Astrocyte (in vitro differentiated cells and primary cell): ENCODE measurements around the gene C9orf50. TPM values are rescaled to one million over a fixed set of nuclear protein-coding genes. Genes with fewer than 3 reads are reported as not detected.

ENCODE experiments used
- DNase-seq: peaks from one replicate; pipeline ENCODE4 v3.0.0-alpha.2; 2010; ENCODE audit warnings: low read depth
- FAIRE-seq: peaks from 2 replicates; lab custom pipeline; 2011; peaks lifted over from hg19 to GRCh38; lab: Jason Lieb, UNC
- H2AFZ ChIP-seq: 2 replicates; pipeline ENCODE4 v1.6.0; 2012; ENCODE audit warnings: low read depth, low read length, inconsistent platforms
- H3K27ac ChIP-seq: 2 replicates; pipeline ENCODE4 v1.5.1; 2011; ENCODE audit warnings: low read depth, low read length, inconsistent platforms
- H3K27me3 ChIP-seq: 2 replicates; pipeline ENCODE4 v1.6.0; 2011; ENCODE audit warnings: low read length, inconsistent platforms; ENCODE audit not compliant: insufficient read depth
- H3K36me3 ChIP-seq: 2 replicates; pipeline ENCODE4 v1.5.1; 2011; ENCODE audit warnings: low read length, inconsistent platforms; ENCODE audit not compliant: insufficient read depth
- H3K4me1 ChIP-seq: 2 replicates; pipeline ENCODE4 v1.5.1; 2011; ENCODE audit warnings: low read length, inconsistent platforms; ENCODE audit not compliant: insufficient read depth
- H3K4me2 ChIP-seq: 2 replicates; pipeline ENCODE4 v1.6.0; 2012; ENCODE audit warnings: low read length, inconsistent platforms
- H3K4me3 ChIP-seq: 2 replicates; pipeline ENCODE4 v1.5.1; 2011; ENCODE audit warnings: low read depth, mild to moderate bottlenecking, low read length, inconsistent platforms; ENCODE audit not compliant: insufficient read depth
- H3K79me2 ChIP-seq: 2 replicates; pipeline ENCODE4 v1.6.0; 2012; ENCODE audit warnings: mild to moderate bottlenecking, low read length, inconsistent platforms; ENCODE audit not compliant: insufficient read depth
- H3K9ac ChIP-seq: 2 replicates; pipeline ENCODE4 v1.6.0; 2012; ENCODE audit warnings: mild to moderate bottlenecking, low read length, inconsistent platforms
- H3K9me3 ChIP-seq: 2 replicates; pipeline ENCODE4 v1.5.1; 2012; ENCODE audit warnings: low read depth, mild to moderate bottlenecking, low read length, inconsistent platforms; ENCODE audit not compliant: insufficient read depth
- H4K20me1 ChIP-seq: 2 replicates; pipeline ENCODE4 v1.6.0; 2012; ENCODE audit warnings: low read length, inconsistent platforms; ENCODE audit not compliant: insufficient read depth
- H3K27ac Mint-ChIP-seq: one replicate; pipeline ENCODE4 v1.8.0; 2021; ENCODE audit warnings: mild to moderate bottlenecking, mixed read lengths; ENCODE audit not compliant: unreplicated experiment
- H3K27me3 Mint-ChIP-seq: one replicate; pipeline ENCODE4 v1.8.0; 2021; ENCODE audit warnings: low read depth, mixed read lengths; ENCODE audit not compliant: unreplicated experiment
- H3K36me3 Mint-ChIP-seq: one replicate; pipeline ENCODE4 v1.8.0; 2021; ENCODE audit warnings: low read depth, mixed read lengths; ENCODE audit not compliant: unreplicated experiment
- H3K4me1 Mint-ChIP-seq: one replicate; pipeline ENCODE4 v1.8.0; 2021; ENCODE audit warnings: low read depth, mixed read lengths; ENCODE audit not compliant: unreplicated experiment
- H3K4me3 Mint-ChIP-seq: one replicate; pipeline ENCODE4 v1.8.0; 2021; ENCODE audit warnings: mild to moderate bottlenecking, moderate library complexity, mixed read lengths; ENCODE audit not compliant: unreplicated experiment
- H3K9me3 Mint-ChIP-seq: one replicate; pipeline ENCODE4 v1.8.0; 2021; ENCODE audit warnings: mild to moderate bottlenecking, mixed read lengths; ENCODE audit not compliant: unreplicated experiment
- CTCF ChIP-seq: IDR thresholded peaks from 2 replicates; pipeline ENCODE4 v1.5.1; 2011; ENCODE audit warnings: low read depth, mild to moderate bottlenecking, inconsistent platforms, low read length, moderate library complexity; ENCODE audit not compliant: insufficient read depth
- EZH2 ChIP-seq: IDR thresholded peaks from 2 replicates; pipeline ENCODE4 v1.6.1; 2012; ENCODE audit warnings: mild to moderate bottlenecking, low read length, inconsistent platforms; ENCODE audit not compliant: insufficient read depth
- total RNA-seq: library from RNA; stranded (reverse); gene quantifications from 2 replicates; pipeline ENCODE4 v1.2.1, GENCODE V29; 2021

C9orf50 gene
- total RNA-seq, 1 donor from 2014 or later, result 0.41 TPM

GRCh38 chr9:129669141-129669718 lies 48.3 kb upstream of the C9orf50 start:
- H4K20me1 ChIP-seq, result peaks cover 3% of the 10 kb centered on the region
- peak; percentile 87 for DNase-seq
- TF ChIP-seq EZH2, result no peak
- TF ChIP-seq CTCF, result no peak
- H2AFZ ChIP-seq, result no peak overlapping the region
- H3K4me1 ChIP-seq, result peaks cover 10% of the 10 kb centered on the region
- H3K79me2 ChIP-seq, result no peaks in the 10 kb centered on the region
- no peaks in the 10 kb centered on the region for H3K9me3 Mint-ChIP-seq
- peaks cover 13% of the 10 kb centered on the region for H3K27me3 ChIP-seq
- peak overlapping the region; percentile 45 for H3K4me2 ChIP-seq
- no peaks in the 10 kb centered on the region for H3K36me3 Mint-ChIP-seq
- FAIRE-seq, result peak; percentile 97
- no peak overlapping the region for H3K9ac ChIP-seq
- H3K27ac Mint-ChIP-seq, result no peak overlapping the region
- H3K4me3 Mint-ChIP-seq, result no peak overlapping the region
- peaks cover 32% of the 10 kb centered on the region for H3K27me3 Mint-ChIP-seq
- H3K36me3 ChIP-seq, result no peaks in the 10 kb centered on the region
- no peaks in the 10 kb centered on the region for H3K9me3 ChIP-seq
- no peak overlapping the region for H3K27ac ChIP-seq
- H3K4me3 ChIP-seq, result no peak overlapping the region
- no peaks in the 10 kb centered on the region for H3K4me1 Mint-ChIP-seq

- Histone ChIP-seq H3K4me3 (no peak overlapping the region), H3K4me2 (no peak overlapping the region), H3K9me3 (no peaks in the 10 kb centered on the region), H3K9ac (no peak overlapping the region), H3K27ac (no peak overlapping the region), H3K4me1 (peaks cover 10% of the 10 kb centered on the region), H3K36me3 (no peaks in the 10 kb centered on the region), H3K27me3 (peaks cover 14% of the 10 kb centered on the region), H3K79me2 (no peaks in the 10 kb centered on the region), H4K20me1 (peaks cover 3% of the 10 kb centered on the region), H2AFZ (no peak overlapping the region)
- no peaks in the 10 kb centered on the region for H3K9me3 Mint-ChIP-seq
- no peaks in the 10 kb centered on the region for H3K36me3 Mint-ChIP-seq
- no peaks in the 10 kb centered on the region for H3K4me1 Mint-ChIP-seq
- TF ChIP-seq EZH2 (no peak), CTCF (no peak)
- FAIRE-seq (no peak), DNase-seq (no peak)
- H3K4me3 Mint-ChIP-seq, result no peak overlapping the region
- peaks cover 26% of the 10 kb centered on the region for H3K27me3 Mint-ChIP-seq
- H3K27ac Mint-ChIP-seq, result no peak overlapping the region
These were observed 46.9 kb upstream of the C9orf50 start for GRCh38 chr9:129667850-129668249.

- H3K27ac Mint-ChIP-seq, result no peak overlapping the region
- no peak overlapping the region for H3K4me3 Mint-ChIP-seq
- TF ChIP-seq CTCF, result no peak
- TF ChIP-seq EZH2, result no peak
- H3K9ac ChIP-seq, result no peak overlapping the region
- no peaks in the 10 kb centered on the region for H3K79me2 ChIP-seq
- FAIRE-seq (no peak), DNase-seq (no peak)
- no peak overlapping the region for H2AFZ ChIP-seq
- H3K27me3 ChIP-seq, result peaks cover 16% of the 10 kb centered on the region
- no peak overlapping the region for H3K4me3 ChIP-seq
- no peak overlapping the region for H3K4me2 ChIP-seq
- peaks cover 29% of the 10 kb centered on the region for H3K27me3 Mint-ChIP-seq
- no peaks in the 10 kb centered on the region for H3K36me3 ChIP-seq
- H3K9me3 ChIP-seq, result no peaks in the 10 kb centered on the region
- peaks cover 3% of the 10 kb centered on the region for H4K20me1 ChIP-seq
- H3K4me1 Mint-ChIP-seq, result no peaks in the 10 kb centered on the region
- peaks cover 10% of the 10 kb centered on the region for H3K4me1 ChIP-seq
- H3K9me3 Mint-ChIP-seq, result no peaks in the 10 kb centered on the region
- no peaks in the 10 kb centered on the region for H3K36me3 Mint-ChIP-seq
- H3K27ac ChIP-seq, result no peak overlapping the region
These were observed 46.5 kb upstream of the C9orf50 start for GRCh38 chr9:129667378-129667777.
